Chondrocyte (in vitro differentiated cells): ENCODE data around the gene OLFM2. TPM values are rescaled to one million over a fixed set of nuclear protein-coding genes. Genes with fewer than 3 reads are reported as not detected.

Experiments
- DNase-seq: peaks from one replicate; pipeline ENCODE4 v3.0.0; 2021; ENCODE audit warnings: mixed read lengths, low spot score
- H3K27ac Mint-ChIP-seq: one replicate; pipeline ENCODE4 v1.8.0; 2021; ENCODE audit warnings: mild to moderate bottlenecking, moderate library complexity, mixed read lengths; ENCODE audit not compliant: unreplicated experiment
- H3K27me3 Mint-ChIP-seq: 2 replicates; pipeline ENCODE4 v1.8.0; 2021; ENCODE audit warnings: low read depth, mixed read lengths
- H3K36me3 Mint-ChIP-seq: 2 replicates; pipeline ENCODE4 v1.8.0; 2021; ENCODE audit warnings: low read depth, mixed read lengths
- H3K4me1 Mint-ChIP-seq: 2 replicates; pipeline ENCODE4 v1.8.0; 2021; ENCODE audit warnings: low read depth, mild to moderate bottlenecking, mixed read lengths
- H3K4me3 Mint-ChIP-seq: one replicate; pipeline ENCODE4 v1.8.0; 2021; ENCODE audit warnings: mild to moderate bottlenecking, moderate library complexity, mixed read lengths; ENCODE audit not compliant: unreplicated experiment
- H3K9me3 Mint-ChIP-seq: 2 replicates; pipeline ENCODE4 v1.8.0; 2021; ENCODE audit warnings: low read depth, mixed read lengths
- CTCF ChIP-seq: fragments of 200-600 bp; sonication (generic); IDR thresholded peaks from 2 replicates; pipeline ENCODE4 v1.5.0; 2021; ENCODE audit warnings: antibody characterized with exemption, mild to moderate bottlenecking, moderate library complexity
- total RNA-seq: library from RNA; stranded (reverse); gene quantifications from 3 replicates; pipeline ENCODE4 v1.2.1, GENCODE V29; 2021

OLFM2 gene
- total RNA-seq, 1 donor from 2014 or later, result 67.9 TPM

DNA sequence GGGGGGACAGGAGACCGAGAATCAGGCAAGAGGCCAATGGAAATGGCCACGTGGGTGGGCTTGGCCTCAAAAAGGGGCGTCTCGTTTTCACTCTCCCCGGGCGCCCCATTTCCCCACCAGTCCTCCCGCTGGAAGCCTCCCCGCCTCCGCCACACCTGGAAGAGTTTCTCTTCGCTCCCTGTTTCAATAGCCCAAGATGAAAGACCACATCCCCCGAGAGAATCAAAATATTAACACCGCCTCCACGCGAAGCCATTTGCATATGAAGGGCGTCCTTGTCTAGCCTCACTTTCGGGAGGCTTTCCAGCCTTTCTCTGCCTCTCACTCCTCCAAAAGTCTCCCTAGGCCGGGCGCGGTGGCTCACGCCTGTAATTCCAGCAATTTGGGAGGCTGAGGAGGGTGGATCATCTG is 691 bp upstream of the OLFM2 start:
- no peak for TF ChIP-seq CTCF

GRCh38 chr19:9935506-9936325 is 599 bp downstream of the OLFM2 start:
- H3K4me3 Mint-ChIP-seq, result peak overlapping the region; percentile 92
- H3K9me3 Mint-ChIP-seq, result peaks cover under 1% of the 10 kb centered on the region
- peaks cover 8% of the 10 kb centered on the region for H3K27me3 Mint-ChIP-seq
- DNase-seq, result no peak
- H3K4me1 Mint-ChIP-seq, result peaks cover 32% of the 10 kb centered on the region
- H3K27ac Mint-ChIP-seq, result peak overlapping the region; percentile 53
- TF ChIP-seq CTCF, result no peak
- no peaks in the 10 kb centered on the region for H3K36me3 Mint-ChIP-seq

More for the DNA sequence above, 691 bp upstream of the OLFM2 start:
- no peak for DNase-seq
- peaks cover 8% of the 10 kb centered on the region for H3K27me3 Mint-ChIP-seq
- no peak overlapping the region for H3K27ac Mint-ChIP-seq
- H3K4me3 Mint-ChIP-seq, result peak overlapping the region; percentile 40
- H3K4me1 Mint-ChIP-seq, result peaks cover 28% of the 10 kb centered on the region
- peaks cover 12% of the 10 kb centered on the region for H3K9me3 Mint-ChIP-seq
- no peaks in the 10 kb centered on the region for H3K36me3 Mint-ChIP-seq

DNA sequence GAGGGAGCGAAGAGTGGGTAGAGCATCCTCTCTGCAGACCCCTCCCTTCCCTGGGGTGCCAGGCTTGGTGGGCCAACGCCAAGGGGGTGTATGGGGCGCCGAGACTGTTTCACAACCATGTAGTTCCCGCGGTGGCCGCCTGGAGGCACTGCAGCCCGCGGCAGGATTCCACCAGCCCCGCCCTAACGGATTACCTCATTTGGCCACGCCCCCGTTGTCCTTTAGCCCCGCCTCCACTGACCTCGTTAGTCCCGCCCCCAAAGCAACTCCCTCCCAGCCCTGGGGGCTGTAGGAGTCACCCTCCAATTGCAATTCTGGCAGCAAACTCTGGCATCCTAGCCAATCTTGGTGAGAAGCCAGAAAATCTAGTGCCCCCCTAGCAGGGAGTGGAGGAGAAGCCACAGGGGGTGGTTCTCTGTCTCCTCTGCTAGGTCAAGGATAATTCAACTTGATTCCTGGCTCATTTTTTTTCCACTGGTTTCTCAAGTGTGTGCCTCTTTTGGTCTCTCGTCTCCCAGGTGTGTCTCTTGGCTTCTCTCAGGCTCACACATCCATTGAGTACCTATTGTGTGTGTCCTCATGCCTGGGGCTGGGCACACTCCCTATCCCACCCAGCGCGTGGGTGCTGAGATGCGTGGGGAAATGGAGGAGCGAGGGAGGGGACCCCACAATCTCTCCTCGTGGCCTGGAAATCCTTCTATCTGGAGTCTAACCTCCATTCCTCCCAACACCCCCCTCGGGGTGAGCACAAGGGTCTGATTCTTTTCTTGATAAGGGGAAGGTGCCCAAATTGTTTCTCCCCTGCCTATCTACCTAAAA is 2.0 kb downstream of the OLFM2 start:
- Mint-ChIP-seq H3K36me3 (no peaks in the 10 kb centered on the region), H3K4me1 (peaks cover 33% of the 10 kb centered on the region), H3K27me3 (peaks cover 8% of the 10 kb centered on the region), H3K4me3 (peak overlapping the region; percentile 92), H3K27ac (peak overlapping the region; percentile 75), H3K9me3 (no peaks in the 10 kb centered on the region)
- no peak for DNase-seq
- TF ChIP-seq CTCF, result peak; percentile 98

GRCh38 chr19:9932835-9933234 is 3.5 kb downstream of the OLFM2 start:
- H3K4me1 Mint-ChIP-seq, result peaks cover 33% of the 10 kb centered on the region
- no peak for TF ChIP-seq CTCF
- H3K27me3 Mint-ChIP-seq, result peaks cover 8% of the 10 kb centered on the region
- DNase-seq, result no peak
- H3K4me3 Mint-ChIP-seq, result no peak overlapping the region
- H3K9me3 Mint-ChIP-seq, result no peaks in the 10 kb centered on the region
- H3K36me3 Mint-ChIP-seq, result peaks cover 1% of the 10 kb centered on the region
- no peak overlapping the region for H3K27ac Mint-ChIP-seq

DNA sequence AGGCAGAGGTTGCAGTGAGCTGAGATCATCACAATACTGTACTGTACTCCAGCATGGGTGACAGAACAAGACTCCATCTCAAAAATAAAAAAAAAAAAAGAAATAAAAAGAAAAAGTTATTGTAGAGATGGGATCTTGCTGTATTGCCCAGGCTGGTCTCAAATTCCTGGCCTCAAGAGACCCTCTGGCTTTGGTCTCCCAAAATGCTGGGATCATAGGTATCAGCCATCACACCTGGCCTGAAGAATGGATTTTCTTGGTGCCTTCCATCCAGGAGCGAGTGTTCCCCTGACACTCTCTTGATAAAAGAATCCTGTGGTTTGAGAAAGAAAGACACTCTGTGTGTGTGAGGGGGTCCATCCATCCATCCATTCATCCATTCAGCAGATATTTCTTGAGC is 4.7 kb downstream of the OLFM2 start:
- Mint-ChIP-seq H3K27ac (no peak overlapping the region), H3K9me3 (no peaks in the 10 kb centered on the region), H3K4me3 (no peak overlapping the region), H3K36me3 (peaks cover 1% of the 10 kb centered on the region), H3K4me1 (peaks cover 27% of the 10 kb centered on the region), H3K27me3 (peaks cover 8% of the 10 kb centered on the region)
- no peak for DNase-seq
- no peak for TF ChIP-seq CTCF
